ENCODE data around the gene TMEM239. TPM values are rescaled to one million over a fixed set of nuclear protein-coding genes. Genes with fewer than 3 reads are reported as not detected.

TMEM239 gene
- total RNA-seq, 1 experiment from 2014 or later: not detected

DNA sequence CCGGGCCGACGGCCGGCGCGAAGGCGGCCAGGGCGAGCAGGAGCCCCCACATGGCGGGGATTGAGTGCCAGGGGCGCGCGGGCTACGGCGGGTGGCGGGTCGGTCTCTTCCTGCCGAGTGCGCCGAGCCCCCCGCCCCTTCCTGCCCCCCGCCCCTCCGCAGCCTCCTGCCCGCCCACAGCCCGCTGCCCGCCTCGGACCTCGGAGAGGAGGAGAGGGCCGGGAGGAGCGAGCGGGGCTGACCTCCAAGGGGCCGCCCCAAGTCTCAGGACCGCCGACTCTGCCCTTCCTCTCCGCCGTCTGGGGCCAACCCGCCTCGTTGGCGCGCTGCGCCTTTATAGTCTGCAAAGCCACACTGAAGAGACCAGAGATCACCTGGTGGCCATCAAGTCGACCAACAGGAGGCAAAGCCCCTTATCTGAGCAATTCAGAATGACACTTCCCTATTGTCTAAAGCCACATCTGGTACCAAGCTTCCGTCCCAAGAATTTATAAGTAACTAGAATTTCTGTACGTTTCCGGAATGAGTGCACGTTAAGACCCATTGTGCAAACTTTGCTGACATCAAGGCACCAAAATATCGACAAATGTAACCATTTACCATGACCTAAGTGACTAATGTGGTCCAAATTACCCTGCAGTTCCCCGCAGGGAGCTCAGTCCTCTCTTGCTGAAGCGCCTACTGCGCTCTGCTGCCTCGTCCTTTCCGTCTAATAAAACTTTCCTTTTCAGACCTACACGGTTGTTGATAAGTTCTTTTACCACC is 15.5 kb upstream of the TMEM239 start, which contains the start of gene CPXM1:
Gene CPXM1, minus strand, starts transcription at position 107 of the 765 bp plus-strand sequence. Its CDS starts 55 bp downstream, at position 52.
- POLR2A ChIA-PET: no interaction called here
- Mint-ChIP-seq H3K27me3 (ENCODE audit: insufficient read depth, unreplicated experiment) (peaks cover 49% of the 10 kb centered on the region), H3K36me3 (ENCODE audit: insufficient read depth, unreplicated experiment) (no peaks in the 10 kb centered on the region), H3K27ac (ENCODE audit: low read depth, unreplicated experiment) (no peak within 1 kb of the TSS), H3K9me3 (ENCODE audit: unreplicated experiment) (no peaks in the 10 kb centered on the region), H3K4me3 (ENCODE audit: unreplicated experiment) (no peak within 1 kb of the TSS), H3K4me1 (ENCODE audit: insufficient read depth, unreplicated experiment) (peaks cover 5% of the 10 kb centered on the region)
- intact Hi-C loops (cut with micrococcal nuclease): no loop called here
- DNase-seq (ENCODE audit: unreplicated experiment): no peak
- TF ChIP-seq, protein P1, sequence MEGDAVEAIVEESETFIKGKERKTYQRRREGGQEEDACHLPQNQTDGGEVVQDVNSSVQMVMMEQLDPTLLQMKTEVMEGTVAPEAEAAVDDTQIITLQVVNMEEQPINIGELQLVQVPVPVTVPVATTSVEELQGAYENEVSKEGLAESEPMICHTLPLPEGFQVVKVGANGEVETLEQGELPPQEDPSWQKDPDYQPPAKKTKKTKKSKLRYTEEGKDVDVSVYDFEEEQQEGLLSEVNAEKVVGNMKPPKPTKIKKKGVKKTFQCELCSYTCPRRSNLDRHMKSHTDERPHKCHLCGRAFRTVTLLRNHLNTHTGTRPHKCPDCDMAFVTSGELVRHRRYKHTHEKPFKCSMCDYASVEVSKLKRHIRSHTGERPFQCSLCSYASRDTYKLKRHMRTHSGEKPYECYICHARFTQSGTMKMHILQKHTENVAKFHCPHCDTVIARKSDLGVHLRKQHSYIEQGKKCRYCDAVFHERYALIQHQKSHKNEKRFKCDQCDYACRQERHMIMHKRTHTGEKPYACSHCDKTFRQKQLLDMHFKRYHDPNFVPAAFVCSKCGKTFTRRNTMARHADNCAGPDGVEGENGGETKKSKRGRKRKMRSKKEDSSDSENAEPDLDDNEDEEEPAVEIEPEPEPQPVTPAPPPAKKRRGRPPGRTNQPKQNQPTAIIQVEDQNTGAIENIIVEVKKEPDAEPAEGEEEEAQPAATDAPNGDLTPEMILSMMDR (IDR thresholded peaks at IDR 0.05; ENCODE audit: unreplicated experiment): no peak
- CTCF ChIA-PET: no interaction called here
- BruUV-seq (replicated peaks): no TSS peak

DNA sequence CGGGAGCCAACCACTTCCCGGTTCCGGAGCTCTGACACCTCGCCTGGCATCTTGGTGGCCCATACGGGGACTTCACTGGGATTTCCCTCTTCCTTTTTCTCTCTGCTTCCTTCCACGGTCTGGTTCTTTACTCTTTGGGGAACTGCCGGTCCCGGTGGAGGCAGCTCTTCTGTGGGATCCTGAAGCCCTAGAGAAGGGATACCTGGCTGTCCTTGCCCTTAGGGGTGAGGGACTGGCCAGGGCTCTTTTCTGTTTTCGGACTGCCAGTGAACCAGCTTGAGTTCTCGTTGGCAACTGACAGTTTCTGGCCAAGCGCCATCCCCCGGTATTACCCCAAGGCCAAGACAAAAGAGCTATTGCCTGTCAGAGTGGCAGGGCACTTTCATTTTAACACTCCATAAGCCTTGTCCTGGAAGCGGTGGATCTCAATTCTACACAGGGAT is 14.9 kb upstream of the TMEM239 start:
- H3K27ac Mint-ChIP-seq (ENCODE audit: low read depth, unreplicated experiment): no peak overlapping the region
- no peak overlapping the region for H3K4me3 Mint-ChIP-seq (ENCODE audit: unreplicated experiment)

DNA sequence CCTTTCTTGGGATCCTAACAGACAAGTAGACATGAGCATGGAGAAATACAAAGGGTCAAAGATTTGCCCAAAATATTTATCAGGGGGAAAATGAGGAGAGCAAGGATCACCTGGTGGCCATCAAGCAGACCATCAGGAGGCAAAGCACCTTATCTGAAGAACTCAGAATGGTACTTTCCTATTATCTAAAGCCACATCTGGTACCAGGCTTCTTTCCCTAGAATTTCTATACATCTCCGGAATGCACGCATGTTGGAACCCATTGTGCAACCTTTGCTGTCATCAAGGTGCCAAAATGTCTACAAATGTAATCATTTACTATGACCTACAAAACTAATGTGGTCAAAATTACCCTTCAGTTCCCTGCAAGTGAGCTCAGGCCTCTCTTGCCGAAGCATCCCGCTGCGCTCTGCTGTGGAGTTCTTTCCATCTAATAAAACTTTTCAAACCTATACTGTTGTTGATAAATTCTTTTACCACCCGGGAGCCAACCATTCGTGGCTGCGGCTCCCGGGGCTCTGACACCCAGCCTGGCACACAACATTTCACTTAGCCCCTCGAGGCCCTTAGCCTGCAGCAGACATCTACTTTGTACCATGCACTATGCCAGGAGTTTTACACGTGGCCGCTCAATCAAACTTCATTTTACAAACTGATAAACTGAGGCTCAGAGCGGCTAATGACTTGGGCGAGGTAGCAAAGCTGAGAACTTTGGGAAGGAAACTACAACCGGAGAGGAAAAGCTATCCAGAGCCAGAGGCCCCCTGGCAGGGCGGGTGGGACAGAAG is 11.9 kb upstream of the TMEM239 start:
- CTCF ChIA-PET: interaction anchor here (0.6 kb wide), 1 partner anchor 225 kb away, joined by 3 read pairs; no protein-coding TSS in a partner anchor
- POLR2A ChIA-PET: no interaction called here

More for the DNA sequence above, 14.9 kb upstream of the TMEM239 start:
- intact Hi-C loops (cut with micrococcal nuclease): no loop called here
- BruUV-seq (replicated peaks): no TSS peak
- CTCF ChIA-PET: no interaction called here
- no peaks in the 10 kb centered on the region for H3K9me3 Mint-ChIP-seq (ENCODE audit: unreplicated experiment)
- no peaks in the 10 kb centered on the region for H3K36me3 Mint-ChIP-seq (ENCODE audit: insufficient read depth, unreplicated experiment)
- POLR2A ChIA-PET: no interaction called here
- DNase-seq (ENCODE audit: unreplicated experiment): no peak
- peaks cover 55% of the 10 kb centered on the region for H3K27me3 Mint-ChIP-seq (ENCODE audit: insufficient read depth, unreplicated experiment)
- TF ChIP-seq, protein P1 (IDR thresholded peaks at IDR 0.05; ENCODE audit: unreplicated experiment): no peak
- peaks cover 5% of the 10 kb centered on the region for H3K4me1 Mint-ChIP-seq (ENCODE audit: insufficient read depth, unreplicated experiment)

More for the DNA sequence above, 11.9 kb upstream of the TMEM239 start:
- intact Hi-C loops (cut with micrococcal nuclease): no loop called here
- Mint-ChIP-seq H3K4me3 (ENCODE audit: unreplicated experiment) (no peak overlapping the region), H3K4me1 (ENCODE audit: insufficient read depth, unreplicated experiment) (peaks cover 5% of the 10 kb centered on the region), H3K27me3 (ENCODE audit: insufficient read depth, unreplicated experiment) (peaks cover 51% of the 10 kb centered on the region), H3K9me3 (ENCODE audit: unreplicated experiment) (no peaks in the 10 kb centered on the region), H3K27ac (ENCODE audit: low read depth, unreplicated experiment) (no peak overlapping the region), H3K36me3 (ENCODE audit: insufficient read depth, unreplicated experiment) (no peaks in the 10 kb centered on the region)
- no peak for DNase-seq (ENCODE audit: unreplicated experiment)
- TF ChIP-seq, protein P1 (IDR thresholded peaks at IDR 0.05; ENCODE audit: unreplicated experiment): no peak
- BruUV-seq (replicated peaks): no TSS peak
